WTC11 (cell line): ENCODE measurements around the gene RIPPLY1. TPM values are rescaled to one million over a fixed set of nuclear protein-coding genes. Genes with fewer than 3 reads are reported as not detected.

ENCODE experiments used
- ATAC-seq: fragments of 200-7000 bp; cut with Tn5 transposase; 2 replicates; pipeline ENCODE4 v1.10.0; 2021; ENCODE audit warnings: mild to moderate bottlenecking, moderate library complexity
- CTCF ChIA-PET: fragments of 300-600 bp; sonication (Branson Sonifier 250); formaldehyde crosslinking; loops from one replicate; lab custom pipeline; 2021; ENCODE audit warnings: antibody characterized with exemption; lab: Charles Lee
- POLR2A ChIA-PET: fragments of 350-600 bp; sonication (Branson Sonifier 250); formaldehyde crosslinking; loops from one replicate; lab custom pipeline; 2021; ENCODE audit warnings: antibody characterized with exemption; lab: Charles Lee
- DNase-seq: peaks from one replicate; pipeline ENCODE4 v3.0.0; 2021; ENCODE audit warnings: low spot score
- H3K27ac Mint-ChIP-seq: 2 replicates; pipeline ENCODE4 v1.8.0; 2021; ENCODE audit warnings: mixed read lengths
- H3K27me3 Mint-ChIP-seq: 2 replicates; pipeline ENCODE4 v1.8.0; 2021; ENCODE audit warnings: low read depth, mild to moderate bottlenecking, moderate library complexity, mixed read lengths
- H3K36me3 Mint-ChIP-seq: 2 replicates; pipeline ENCODE4 v1.8.0; 2021; ENCODE audit warnings: mixed read lengths
- H3K4me1 Mint-ChIP-seq: 2 replicates; pipeline ENCODE4 v1.8.0; 2022; ENCODE audit warnings: mixed read lengths
- H3K4me3 Mint-ChIP-seq: 2 replicates; pipeline ENCODE4 v1.8.0; 2021; ENCODE audit warnings: mild to moderate bottlenecking, moderate library complexity, mixed read lengths
- H3K9me3 Mint-ChIP-seq: 2 replicates; pipeline ENCODE4 v1.8.0; 2021; ENCODE audit warnings: mixed read lengths
- ATF3 ChIP-seq: sonication (generic); formaldehyde crosslinking; conservative IDR thresholded peaks from 2 replicates; pipeline ENCODE4 v1.8.1; 2022; ENCODE audit warnings: mild to moderate bottlenecking, missing genetic modification reagents
- CREB1 ChIP-seq: sonication (generic); formaldehyde crosslinking; IDR thresholded peaks from 2 replicates; pipeline ENCODE4 v1.8.0; 2023; ENCODE audit warnings: mild to moderate bottlenecking, missing genetic modification reagents
- ERG ChIP-seq: fragments of 250-450 bp; sonication (Bioruptor Pico); IDR thresholded peaks from 2 replicates; pipeline ENCODE4 v1.8.0; 2021; ENCODE audit warnings: mild to moderate bottlenecking
- ESRRA ChIP-seq: sonication (generic); formaldehyde crosslinking; IDR thresholded peaks from 2 replicates; pipeline ENCODE4 v1.8.1; 2022; ENCODE audit warnings: mild to moderate bottlenecking, missing genetic modification reagents, borderline replicate concordance
- ETV6 ChIP-seq: sonication (generic); formaldehyde crosslinking; IDR thresholded peaks from 2 replicates; pipeline ENCODE4 v1.8.1; 2022; ENCODE audit warnings: mild to moderate bottlenecking, missing genetic modification reagents
- FOXJ3 ChIP-seq: sonication (generic); formaldehyde crosslinking; IDR thresholded peaks from 2 replicates; pipeline ENCODE4 v1.9.0; 2021; ENCODE audit warnings: missing genetic modification reagents, mild to moderate bottlenecking, borderline replicate concordance
- FOXP4 ChIP-seq: sonication (generic); formaldehyde crosslinking; IDR thresholded peaks from 2 replicates; pipeline ENCODE4 v1.8.0; 2022; ENCODE audit warnings: mild to moderate bottlenecking, missing genetic modification reagents
- HMGXB4 ChIP-seq: sonication (generic); formaldehyde crosslinking; IDR thresholded peaks from 2 replicates; pipeline ENCODE4 v1.8.1; 2023; ENCODE audit warnings: mild to moderate bottlenecking, moderate library complexity, missing genetic modification reagents
- IRF1 ChIP-seq: sonication (generic); formaldehyde crosslinking; IDR thresholded peaks from 2 replicates; pipeline ENCODE4 v1.8.0; 2023; ENCODE audit warnings: missing genetic modification reagents
- JAZF1 ChIP-seq: fragments of 250-450 bp; sonication (Bioruptor Pico); IDR thresholded peaks from 2 replicates; pipeline ENCODE4 v1.9.0; 2021; ENCODE audit warnings: moderate library complexity, mild to moderate bottlenecking, inconsistent platforms
- MLX ChIP-seq: sonication (generic); formaldehyde crosslinking; IDR thresholded peaks from 2 replicates; pipeline ENCODE4 v1.8.1; 2023; ENCODE audit warnings: mild to moderate bottlenecking, missing genetic modification reagents, moderate library complexity
- PREB ChIP-seq: sonication (generic); formaldehyde crosslinking; IDR thresholded peaks from 2 replicates; pipeline ENCODE4 v1.8.1; 2022; ENCODE audit warnings: mild to moderate bottlenecking, missing genetic modification reagents, moderate library complexity, borderline replicate concordance
- ZBTB21 ChIP-seq: sonication (generic); formaldehyde crosslinking; IDR thresholded peaks from 2 replicates; pipeline ENCODE4 v1.8.1; 2023; ENCODE audit warnings: mild to moderate bottlenecking, missing genetic modification reagents, borderline replicate concordance
- ZNF121 ChIP-seq: sonication (generic); formaldehyde crosslinking; IDR thresholded peaks from 2 replicates; pipeline ENCODE4 v1.8.0; 2023; ENCODE audit warnings: missing genetic modification reagents
- ZNF138 ChIP-seq: sonication (generic); formaldehyde crosslinking; conservative IDR thresholded peaks from 2 replicates; pipeline ENCODE4 v1.8.1; 2022; ENCODE audit warnings: mild to moderate bottlenecking, moderate library complexity, missing genetic modification reagents
- ZNF281 ChIP-seq: sonication (generic); formaldehyde crosslinking; IDR thresholded peaks from 2 replicates; pipeline ENCODE4 v1.8.0; 2023; ENCODE audit warnings: mild to moderate bottlenecking, missing genetic modification reagents
- ZNF396 ChIP-seq: fragments of 250-450 bp; sonication (Bioruptor Pico); IDR thresholded peaks from 2 replicates; pipeline ENCODE4 v1.8.0; 2021; ENCODE audit warnings: mild to moderate bottlenecking, moderate library complexity, borderline replicate concordance
- ZSCAN18 ChIP-seq: fragments of 250-450 bp; sonication (Bioruptor Pico); IDR thresholded peaks from 2 replicates; pipeline ENCODE4 v2.1.2; 2022; ENCODE audit warnings: mild to moderate bottlenecking, moderate library complexity
- total RNA-seq: library from RNA; stranded (reverse); gene quantifications from 3 replicates; pipeline ENCODE4 v1.2.3, GENCODE V29; 2021

The RIPPLY1 gene
- total RNA-seq, 1 experiment from 2014 or later, result not detected

- H3K27ac Mint-ChIP-seq, result no peak overlapping the region
- CTCF ChIA-PET, result interaction anchor here (1.7 to 1.8 kb wide), 2 partner anchors 27 to 38 kb away, joined by 3 to 7 read pairs; no protein-coding TSS in a partner anchor
- DNase-seq, result no peak
Measured at GRCh38 chrX:106932960-106933537, 29.9 kb upstream of the RIPPLY1 start.

GRCh38 chrX:106932492-106932923 lies 29.4 kb upstream of the RIPPLY1 start:
- ATAC-seq, result no peak
- POLR2A ChIA-PET, result no interaction called here
- H3K27me3 Mint-ChIP-seq, result no peaks in the 10 kb centered on the region

More at GRCh38 chrX:106932960-106933537, 29.9 kb upstream of the RIPPLY1 start:
- Mint-ChIP-seq H3K4me3 (no peak overlapping the region), H3K9me3 (no peaks in the 10 kb centered on the region), H3K4me1 (no peaks in the 10 kb centered on the region), H3K36me3 (no peaks in the 10 kb centered on the region), H3K27me3 (no peaks in the 10 kb centered on the region)
- no peak for ATAC-seq
- POLR2A ChIA-PET, result no interaction called here
- no peak for TF ChIP-seq ZNF138 (CRISPR knock-in tag)

More at GRCh38 chrX:106932492-106932923, 29.4 kb upstream of the RIPPLY1 start:
- CTCF ChIA-PET, result interaction anchor here (1.7 to 1.8 kb wide), 2 partner anchors 28 to 37 kb away, joined by 3 to 7 read pairs; no protein-coding TSS in a partner anchor
- no peaks in the 10 kb centered on the region for H3K4me1 Mint-ChIP-seq
- no peaks in the 10 kb centered on the region for H3K9me3 Mint-ChIP-seq
- H3K4me3 Mint-ChIP-seq, result no peak overlapping the region
- TF ChIP-seq CREB1 (CRISPR knock-in tag) (no peak), ERG (no peak), ESRRA (CRISPR knock-in tag) (no peak), ZSCAN18 (no peak), HMGXB4 (CRISPR knock-in tag) (no peak), ZNF121 (CRISPR knock-in tag) (no peak), FOXP4 (CRISPR knock-in tag) (no peak), MLX (CRISPR knock-in tag) (no peak), PREB (CRISPR knock-in tag) (no peak), ZNF281 (no peak), IRF1 (CRISPR knock-in tag) (no peak), ZNF396 (no peak), JAZF1 (CRISPR knock-in tag) (no peak), ETV6 (CRISPR knock-in tag) (no peak), FOXJ3 (CRISPR knock-in tag) (no peak), ATF3 (CRISPR knock-in tag) (no peak), ZBTB21 (no peak)
- DNase-seq, result no peak
- no peaks in the 10 kb centered on the region for H3K36me3 Mint-ChIP-seq
- H3K27ac Mint-ChIP-seq, result no peak overlapping the region
